ENCODE results near the gene SLC35E1.

DNA sequence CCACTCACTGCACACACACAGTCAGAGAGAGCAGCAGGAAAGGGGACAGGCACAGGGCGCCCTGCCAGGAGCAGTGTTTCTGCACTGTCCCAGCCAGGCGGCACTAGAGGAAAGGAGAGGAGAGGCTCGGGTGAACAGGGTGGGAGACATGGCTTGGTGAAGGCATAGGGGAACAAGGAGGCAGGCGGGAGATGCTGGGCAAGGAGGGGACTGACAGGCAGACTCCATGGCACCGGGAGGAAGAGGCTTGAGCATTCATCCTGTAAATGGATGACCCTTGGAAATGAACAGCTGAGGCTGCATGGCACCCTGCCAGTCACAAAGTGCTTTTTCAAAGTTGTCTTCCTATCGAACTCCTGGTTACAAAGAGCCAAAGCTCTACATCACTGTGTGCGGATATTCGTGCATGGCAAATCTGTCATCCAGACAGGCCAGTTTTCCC, 33.4 kb upstream of the SLC35E1 start:
- TF ChIP-seq POLR2A (IDR thresholded peaks at IDR 0.05; ENCODE audit: low read depth, low read length) (no peak), PAX5 (IDR thresholded peaks at IDR 0.05; ENCODE audit: insufficient read depth, low read length, severe bottlenecking) (no peak), POLR2AphosphoS5 (IDR thresholded peaks at IDR 0.05; ENCODE audit: low read depth, low read length) (no peak)

All from GM12891 (cell line).